Esophagus muscularis mucosa (tissue), 4 donors: ENCODE data around the gene THBS3. TPM values are rescaled to one million over a fixed set of nuclear protein-coding genes. Genes with fewer than 3 reads are reported as not detected.
"Not testable (repeated sequence)": the region's sequence is repeated elsewhere in the genome, so short reads cannot be mapped to it uniquely, and the experiment has no call there.

Experiments
- DNase-seq: peaks from one replicate; pipeline ENCODE4 v3.0.0-alpha.2; 2017; ENCODE audit errors: extremely low spot score
- H3K27ac ChIP-seq, 4 donors: fragments of 200-600 bp; sonication (generic); replicated peaks in 1 of 4; 1 replicate in 3 of 4; 2 replicates in 1 of 4; pipeline ENCODE4 v1.5.1; 2016 to 2019; ENCODE audit warnings: mild to moderate bottlenecking in 1 of 4
- H3K27me3 ChIP-seq, 4 donors: fragments of 200-600 bp; sonication (generic); one replicate each; pipeline versions ENCODE4 v1.5.1 to v1.6.0; 2016 to 2019
- H3K36me3 ChIP-seq, 4 donors: fragments of 200-600 bp; sonication (generic); one replicate each; pipeline ENCODE4 v1.5.1; 2016 to 2019
- H3K4me1 ChIP-seq, 4 donors: fragments of 200-600 bp; sonication (generic); one replicate each; pipeline ENCODE4 v1.5.1; 2016 to 2019
- H3K4me3 ChIP-seq, 4 donors: fragments of 200-600 bp; sonication (generic); 1 replicate in 2 of 4; 2 replicates in 2 of 4; pipeline ENCODE4 v1.5.1; 2016 to 2019; ENCODE audit warnings: mild to moderate bottlenecking in 4 of 4, moderate library complexity in 1 of 4
- H3K9me3 ChIP-seq, 4 donors: fragments of 200-600 bp; sonication (generic); 1 replicate in 3 of 4; 2 replicates in 1 of 4; pipeline ENCODE4 v1.5.1; 2016 to 2019
- CTCF ChIP-seq, 3 experiments: fragments of 200-600 bp in 2 of 3; fragments of 450-650 bp in 1 of 3; sonication (generic) in 2 of 3; IDR thresholded peaks; one replicate each; pipeline ENCODE4 v1.5.1; 2017 to 2019; ENCODE audit warnings: antibody characterized with exemption in 3 of 3, mild to moderate bottlenecking in 2 of 3, moderate library complexity in 1 of 3
- EP300 ChIP-seq: sonication (generic); formaldehyde crosslinking; IDR thresholded peaks from one replicate; pipeline ENCODE4 v1.6.1; 2017; ENCODE audit warnings: antibody characterized with exemption
- POLR2A ChIP-seq: fragments of 450-650 bp; IDR thresholded peaks from one replicate; pipeline ENCODE4 v1.6.1; 2017; ENCODE audit warnings: antibody characterized with exemption, moderate library complexity, mild to moderate bottlenecking, low read depth
- POLR2AphosphoS5 ChIP-seq, 2 donors: sonication (generic); formaldehyde crosslinking; IDR thresholded peaks; one replicate each; pipeline ENCODE4 v1.6.1; 2017; ENCODE audit warnings: antibody characterized with exemption in 2 of 2
- WGBS: methylation state at CpG from one replicate; pipeline ENCODE4 v1.1.5; 2018; 5-methylcytosine and 5-hydroxymethylcytosine counted together
- intact Hi-C: fragments of 100-400 bp; cut with DNase I; formaldehyde crosslinking; loops from one replicate; pipeline ENCODE4 v1.15.1; 2023
- total RNA-seq, 4 donors: library from RNA; depleted of rRNA; stranded (reverse); fragments of >200 nt; gene quantifications; one replicate each; pipeline versions ENCODE4 v1.1.0 to v1.2.1, GENCODE V29; 2016

THBS3 gene
- total RNA-seq, 4 donors from 2014 or later = 16.2 to 37.4 (median 23.4) TPM

GRCh38 chr1:155196103-155196892 is 11.4 kb downstream of the THBS3 start:
- no peaks in the 10 kb centered on the region for H3K27me3 ChIP-seq
- intact Hi-C loops = no loop called here
- WGBS = 53% methylated on average over 4 of the region's 6 CpGs
- peak overlapping the region; percentile 91 to 92 (median 92) for H3K27ac ChIP-seq
- H3K9me3 ChIP-seq = no peaks in the 10 kb centered on the region
- no peak for TF ChIP-seq POLR2A
- TF ChIP-seq EP300 = no peak
- no peak for TF ChIP-seq POLR2AphosphoS5 (IDR thresholded peaks at IDR 0.05)
- TF ChIP-seq CTCF (IDR thresholded peaks at IDR 0.05) = no peak
- DNase-seq = no peak
- peaks cover 0 to 45% (median 24%) of the 10 kb centered on the region in 4 donors for H3K36me3 ChIP-seq
- H3K4me3 ChIP-seq = no peak overlapping the region
- peaks cover 30 to 59% (median 46%) of the 10 kb centered on the region in 4 donors for H3K4me1 ChIP-seq

GRCh38 chr1:155195201-155196102 is 12.2 kb downstream of the THBS3 start:
- WGBS = 9% methylated on average over 12 of the region's 27 CpGs
- Histone ChIP-seq H3K4me1 (peaks cover 30 to 59% (median 46%) of the 10 kb centered on the region in 4 donors), H3K36me3 (peaks cover 0 to 36% (median 18%) of the 10 kb centered on the region in 4 donors), H3K27ac (peak overlapping the region; percentile 91 to 92 (median 92)), H3K4me3 (peak overlapping the region; percentile 64 to 67 (median 64)), H3K27me3 (no peaks in the 10 kb centered on the region), H3K9me3 (no peaks in the 10 kb centered on the region)
- no peak for DNase-seq
- intact Hi-C loops = no loop called here
- TF ChIP-seq POLR2AphosphoS5 (IDR thresholded peaks at IDR 0.05) (no peak), POLR2A (no peak), EP300 (no peak)

- WGBS = 7% methylated on average over 16 of the region's 16 CpGs
- intact Hi-C loops = not testable (repeated sequence)
These were observed 13.8 kb downstream of the THBS3 start for GRCh38 chr1:155193991-155194240.

GRCh38 chr1:155193275-155193990 is 14.3 kb downstream of the THBS3 start:
- H3K4me1 ChIP-seq = peaks cover 30 to 59% (median 46%) of the 10 kb centered on the region in 4 donors
- H3K4me3 ChIP-seq = peak overlapping the region; percentile 64 to 67 (median 64)
- H3K9me3 ChIP-seq = no peaks in the 10 kb centered on the region
- H3K27ac ChIP-seq = peak overlapping the region; percentile 91 to 92 (median 92)
- intact Hi-C loops = no loop called here
- peaks cover 0 to 21% (median 10%) of the 10 kb centered on the region in 4 donors for H3K36me3 ChIP-seq
- WGBS = 3% methylated on average over 38 of the region's 38 CpGs
- peak; percentile 97 for DNase-seq
- no peaks in the 10 kb centered on the region for H3K27me3 ChIP-seq
- TF ChIP-seq POLR2A (peak; percentile 61), POLR2AphosphoS5 (IDR thresholded peaks at IDR 0.05) (peak; percentile 79 to 88), EP300 (no peak), CTCF (IDR thresholded peaks at IDR 0.05) (peak; percentile 98 to 100 (median 99))

More at GRCh38 chr1:155193991-155194240, 13.8 kb downstream of the THBS3 start:
- not testable (repeated sequence) for H3K9me3 ChIP-seq, H3K27me3 ChIP-seq, DNase-seq
- H3K4me3 ChIP-seq = peak overlapping the region; percentile 64 to 67 (median 64)
- peaks cover 30 to 59% (median 46%) of the 10 kb centered on the region in 4 donors for H3K4me1 ChIP-seq
- H3K36me3 ChIP-seq = peaks cover 0 to 25% (median 11%) of the 10 kb centered on the region in 4 donors
- peak overlapping the region; percentile 91 to 92 (median 92) for H3K27ac ChIP-seq

GRCh38 chr1:155192346-155193274 is 15.1 kb downstream of the THBS3 start:
- peak overlapping the region; percentile 64 to 67 (median 64) for H3K4me3 ChIP-seq
- intact Hi-C loops = no loop called here

More at GRCh38 chr1:155192346-155193274, 15.1 kb downstream of the THBS3 start:
- H3K36me3 ChIP-seq = peaks cover 0 to 13% (median 5%) of the 10 kb centered on the region in 4 donors
- no peaks in the 10 kb centered on the region for H3K9me3 ChIP-seq
- H3K4me1 ChIP-seq = peaks cover 30 to 59% (median 46%) of the 10 kb centered on the region in 4 donors
- TF ChIP-seq EP300 (no peak), POLR2A (no peak), CTCF (IDR thresholded peaks at IDR 0.05) (no peak), POLR2AphosphoS5 (IDR thresholded peaks at IDR 0.05) (no peak)
- DNase-seq = no peak
- H3K27me3 ChIP-seq = no peaks in the 10 kb centered on the region
- peak overlapping the region; percentile 91 to 92 (median 92) for H3K27ac ChIP-seq
- 55% methylated on average over 17 of the region's 20 CpGs for WGBS
